ENCODE measurements around the gene NPTN. TPM values are rescaled to one million over a fixed set of nuclear protein-coding genes. Genes with fewer than 3 reads are reported as not detected.
"Not testable (repeated sequence)": the region's sequence is repeated elsewhere in the genome, so short reads cannot be mapped to it uniquely, and the experiment has no call there.

The NPTN gene
- total and polyA plus RNA-seq, 2 donors (not counting 1 experiment from before 2014, with no cell fraction given), result 152 to 372 TPM

DNA sequence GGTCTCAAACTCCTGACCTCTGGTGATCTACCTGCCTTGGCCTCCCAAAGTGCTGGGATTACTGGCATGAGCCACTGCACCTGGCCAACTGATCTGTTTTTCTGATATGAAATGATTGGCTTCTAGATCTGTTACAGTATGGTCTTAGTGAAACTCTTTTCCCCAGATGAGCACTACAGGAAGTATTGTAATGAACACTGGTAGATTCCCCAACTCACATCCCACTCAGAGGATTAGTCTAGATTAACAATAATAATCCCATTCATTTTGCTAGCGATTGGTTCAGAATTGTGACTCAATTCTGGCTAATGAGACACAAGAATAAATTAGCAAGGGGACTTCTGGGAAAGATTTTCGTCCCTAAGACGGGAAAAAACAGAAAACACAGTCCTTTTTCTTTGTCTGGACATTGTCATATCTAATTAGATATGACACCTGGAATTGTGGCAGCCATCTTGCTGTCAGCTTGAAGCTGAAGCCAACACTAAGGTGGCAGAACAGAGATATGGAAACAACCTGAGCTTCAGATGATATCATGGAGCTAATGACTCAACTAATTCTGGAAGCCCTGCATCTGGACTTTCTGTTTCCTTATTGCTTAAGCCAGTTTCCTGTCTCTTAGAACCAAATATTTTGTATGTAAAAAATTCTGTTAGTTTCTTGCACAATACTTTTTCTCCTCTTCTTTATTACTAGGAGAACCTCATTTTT lies 17.4 kb upstream of the NPTN start:
- Histone ChIP-seq H3K4me1 (ENCODE audit: control insufficient read depth, extremely low read depth, insufficient read depth, low read length) (no peaks in the 10 kb centered on the region), H3K27me3 (ENCODE audit: control insufficient read depth, insufficient read depth, low read length) (no peaks in the 10 kb centered on the region), H3K4me3 (replicated peaks in 1 of 4; ENCODE audit: control extremely low read depth in 1 of 4, insufficient read depth in 1 of 4, low read depth in 3 of 4, low read length in 4 of 4) (no peak overlapping the region), H3K4me2 (ENCODE audit: extremely low read depth, insufficient read depth, low read length) (no peak overlapping the region), H3K27ac (ENCODE audit: insufficient read depth, low read length) (no peak overlapping the region), H3K36me3 (ENCODE audit: control insufficient read depth, insufficient read depth, low read length) (no peaks in the 10 kb centered on the region), H3K79me2 (ENCODE audit: control insufficient read depth, insufficient read depth, low read length) (no peaks in the 10 kb centered on the region), H3K9me3 (ENCODE audit: control insufficient read depth, insufficient read depth, low read depth, low read length) (no peaks in the 10 kb centered on the region), H3K9ac (ENCODE audit: insufficient read depth, low read length) (no peak overlapping the region), H2AFZ (ENCODE audit: low read length) (no peak overlapping the region), H4K20me1 (ENCODE audit: control insufficient read depth, extremely low read depth, insufficient read depth, low read length) (no peaks in the 10 kb centered on the region)
- no peak for TF ChIP-seq EZH2 (IDR thresholded peaks at IDR 0.05; ENCODE audit: low read length, missing control alignments)
- TF ChIP-seq, protein P1, sequence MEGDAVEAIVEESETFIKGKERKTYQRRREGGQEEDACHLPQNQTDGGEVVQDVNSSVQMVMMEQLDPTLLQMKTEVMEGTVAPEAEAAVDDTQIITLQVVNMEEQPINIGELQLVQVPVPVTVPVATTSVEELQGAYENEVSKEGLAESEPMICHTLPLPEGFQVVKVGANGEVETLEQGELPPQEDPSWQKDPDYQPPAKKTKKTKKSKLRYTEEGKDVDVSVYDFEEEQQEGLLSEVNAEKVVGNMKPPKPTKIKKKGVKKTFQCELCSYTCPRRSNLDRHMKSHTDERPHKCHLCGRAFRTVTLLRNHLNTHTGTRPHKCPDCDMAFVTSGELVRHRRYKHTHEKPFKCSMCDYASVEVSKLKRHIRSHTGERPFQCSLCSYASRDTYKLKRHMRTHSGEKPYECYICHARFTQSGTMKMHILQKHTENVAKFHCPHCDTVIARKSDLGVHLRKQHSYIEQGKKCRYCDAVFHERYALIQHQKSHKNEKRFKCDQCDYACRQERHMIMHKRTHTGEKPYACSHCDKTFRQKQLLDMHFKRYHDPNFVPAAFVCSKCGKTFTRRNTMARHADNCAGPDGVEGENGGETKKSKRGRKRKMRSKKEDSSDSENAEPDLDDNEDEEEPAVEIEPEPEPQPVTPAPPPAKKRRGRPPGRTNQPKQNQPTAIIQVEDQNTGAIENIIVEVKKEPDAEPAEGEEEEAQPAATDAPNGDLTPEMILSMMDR (conservative IDR thresholded peaks at IDR 0.05 in 1 of 2, IDR thresholded peaks at IDR 0.05 in 1 of 2; ENCODE audit: low read depth in 1 of 2, low read length in 2 of 2), result no peak
- DNase-seq (ENCODE audit: low read depth in 2 of 2), result peak in 1 of 2 donors; percentile 47

DNA sequence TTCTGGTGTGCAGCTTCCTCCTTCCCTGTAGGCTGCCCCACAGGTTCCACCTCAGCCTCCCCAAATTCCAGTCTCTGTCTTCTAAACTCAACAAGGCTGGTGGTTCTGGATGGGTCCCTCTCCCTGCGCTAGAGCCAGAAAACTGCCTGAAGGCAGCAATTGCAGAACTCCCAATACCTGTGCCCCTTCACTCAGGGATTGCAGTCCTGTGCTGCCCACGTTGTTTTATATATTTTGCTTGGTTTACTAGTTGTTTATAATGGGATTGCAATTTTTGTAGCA lies 14.8 kb upstream of the NPTN start:
- no peak for DNase-seq (ENCODE audit: low read depth in 2 of 2)
- no peak for TF ChIP-seq EZH2 (IDR thresholded peaks at IDR 0.05; ENCODE audit: low read length, missing control alignments)
- TF ChIP-seq, protein P1 (conservative IDR thresholded peaks at IDR 0.05 in 1 of 2, IDR thresholded peaks at IDR 0.05 in 1 of 2; ENCODE audit: low read depth in 1 of 2, low read length in 2 of 2), result no peak
- Histone ChIP-seq H3K9me3 (ENCODE audit: control insufficient read depth, insufficient read depth, low read depth, low read length) (no peaks in the 10 kb centered on the region), H3K27me3 (ENCODE audit: control insufficient read depth, insufficient read depth, low read length) (no peaks in the 10 kb centered on the region), H3K4me3 (replicated peaks in 1 of 4; ENCODE audit: control extremely low read depth in 1 of 4, insufficient read depth in 1 of 4, low read depth in 3 of 4, low read length in 4 of 4) (no peak overlapping the region), H3K27ac (ENCODE audit: insufficient read depth, low read length) (no peak overlapping the region), H3K36me3 (ENCODE audit: control insufficient read depth, insufficient read depth, low read length) (no peaks in the 10 kb centered on the region), H3K4me2 (ENCODE audit: extremely low read depth, insufficient read depth, low read length) (no peak overlapping the region), H4K20me1 (ENCODE audit: control insufficient read depth, extremely low read depth, insufficient read depth, low read length) (no peaks in the 10 kb centered on the region), H3K9ac (ENCODE audit: insufficient read depth, low read length) (no peak overlapping the region), H3K79me2 (ENCODE audit: control insufficient read depth, insufficient read depth, low read length) (no peaks in the 10 kb centered on the region), H2AFZ (ENCODE audit: low read length) (no peak overlapping the region), H3K4me1 (ENCODE audit: control insufficient read depth, extremely low read depth, insufficient read depth, low read length) (no peaks in the 10 kb centered on the region)

DNA sequence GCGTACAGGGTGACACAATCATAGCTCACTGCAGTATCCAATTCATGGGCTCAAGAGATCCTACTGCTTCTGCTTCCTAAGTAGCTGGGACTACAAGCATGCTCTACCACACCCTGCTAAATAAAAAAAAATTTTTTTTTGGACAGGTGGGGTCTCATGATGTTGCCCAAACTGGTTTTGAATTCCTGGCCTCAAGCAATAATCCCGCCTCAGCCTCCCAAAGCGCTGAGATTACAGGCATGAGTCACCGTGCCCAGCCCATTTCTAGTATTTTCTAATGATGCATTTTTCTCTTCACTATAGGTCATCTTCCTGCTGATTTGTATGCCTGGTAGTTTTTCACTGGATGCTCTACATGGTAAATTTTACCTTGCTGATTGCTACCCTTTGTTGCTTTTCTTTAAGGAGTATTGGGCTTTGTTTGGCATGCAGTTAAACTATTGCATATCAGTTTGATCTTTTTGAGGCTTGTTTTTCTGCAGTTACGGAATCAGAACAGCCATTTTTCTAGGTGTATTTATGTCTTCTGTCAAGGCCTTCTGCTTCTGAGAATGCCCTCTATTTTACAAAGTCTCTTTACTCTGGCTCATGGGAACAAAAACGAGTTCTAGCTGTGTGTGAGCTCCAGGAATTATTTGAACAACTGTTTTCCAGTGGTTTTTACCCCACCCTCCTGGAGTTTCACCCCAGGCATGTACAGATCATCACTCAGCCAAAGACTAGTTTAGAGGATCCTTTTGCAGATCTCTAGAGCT lies 14.2 kb upstream of the NPTN start:
- Histone ChIP-seq H4K20me1 (ENCODE audit: control insufficient read depth, extremely low read depth, insufficient read depth, low read length) (no peaks in the 10 kb centered on the region), H3K9ac (ENCODE audit: insufficient read depth, low read length) (no peak overlapping the region), H3K27me3 (ENCODE audit: control insufficient read depth, insufficient read depth, low read length) (peaks cover under 1% of the 10 kb centered on the region), H3K27ac (ENCODE audit: insufficient read depth, low read length) (no peak overlapping the region), H2AFZ (ENCODE audit: low read length) (no peak overlapping the region), H3K4me2 (ENCODE audit: extremely low read depth, insufficient read depth, low read length) (no peak overlapping the region), H3K79me2 (ENCODE audit: control insufficient read depth, insufficient read depth, low read length) (no peaks in the 10 kb centered on the region), H3K36me3 (ENCODE audit: control insufficient read depth, insufficient read depth, low read length) (no peaks in the 10 kb centered on the region), H3K4me1 (ENCODE audit: control insufficient read depth, extremely low read depth, insufficient read depth, low read length) (no peaks in the 10 kb centered on the region), H3K4me3 (replicated peaks in 1 of 4; ENCODE audit: control extremely low read depth in 1 of 4, insufficient read depth in 1 of 4, low read depth in 3 of 4, low read length in 4 of 4) (no peak overlapping the region), H3K9me3 (ENCODE audit: control insufficient read depth, insufficient read depth, low read depth, low read length) (no peaks in the 10 kb centered on the region)
- DNase-seq (ENCODE audit: low read depth in 2 of 2), result no peak
- no peak for TF ChIP-seq EZH2 (IDR thresholded peaks at IDR 0.05; ENCODE audit: low read length, missing control alignments)
- TF ChIP-seq, protein P1 (conservative IDR thresholded peaks at IDR 0.05 in 1 of 2, IDR thresholded peaks at IDR 0.05 in 1 of 2; ENCODE audit: low read depth in 1 of 2, low read length in 2 of 2), result no peak

DNA sequence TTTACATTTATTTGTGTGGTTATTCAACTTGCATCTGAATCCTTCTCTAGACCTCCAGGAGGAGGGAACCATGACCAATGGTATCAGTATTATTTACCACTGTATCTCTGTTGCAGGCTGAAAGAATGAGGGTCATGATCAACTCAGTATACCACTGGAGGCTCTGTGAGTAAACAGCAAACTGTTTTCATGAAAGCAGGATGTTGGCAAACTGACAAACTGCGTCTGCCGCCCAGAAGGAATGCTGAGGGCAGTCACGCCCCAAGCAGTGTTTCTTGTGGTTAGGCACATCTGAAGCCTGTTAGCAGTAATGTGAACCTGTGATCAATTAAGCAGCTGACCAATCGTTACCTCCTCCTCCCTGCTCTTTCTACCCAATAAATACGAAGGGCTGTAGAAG lies 6.3 kb upstream of the NPTN start:
- H3K9ac ChIP-seq (ENCODE audit: insufficient read depth, low read length); H3K27me3 ChIP-seq (ENCODE audit: control insufficient read depth, insufficient read depth, low read length): not testable (repeated sequence)

More for the DNA sequence above, 6.3 kb upstream of the NPTN start:
- not testable (repeated sequence) for H3K36me3 ChIP-seq (ENCODE audit: control insufficient read depth, insufficient read depth, low read length); H3K27ac ChIP-seq (ENCODE audit: insufficient read depth, low read length); H3K4me1 ChIP-seq (ENCODE audit: control insufficient read depth, extremely low read depth, insufficient read depth, low read length); H3K4me2 ChIP-seq (ENCODE audit: extremely low read depth, insufficient read depth, low read length); H3K79me2 ChIP-seq (ENCODE audit: control insufficient read depth, insufficient read depth, low read length); H3K4me3 ChIP-seq (replicated peaks in 1 of 4; ENCODE audit: control extremely low read depth in 1 of 4, insufficient read depth in 1 of 4, low read depth in 3 of 4, low read length in 4 of 4); H3K9me3 ChIP-seq (ENCODE audit: control insufficient read depth, insufficient read depth, low read depth, low read length); H2AFZ ChIP-seq (ENCODE audit: low read length); H4K20me1 ChIP-seq (ENCODE audit: control insufficient read depth, extremely low read depth, insufficient read depth, low read length)
- DNase-seq (ENCODE audit: low read depth in 2 of 2), result peak in 1 of 2 donors; percentile 19
